Measurements from ENCODE around the gene RNPEP.

RNPEP gene

GRCh38 chr1:202023001-202023433, 40.6 kb downstream of the RNPEP start:
- H3K4me3 ChIP-seq (ENCODE audit: low read length, poor library complexity, severe bottlenecking), result no peak overlapping the region
- no peaks in the 10 kb centered on the region for H3K27me3 ChIP-seq (ENCODE audit: insufficient read depth, low read length, poor library complexity, severe bottlenecking)
- TF ChIP-seq CTCF (conservative IDR thresholded peaks at IDR 0.05; ENCODE audit: low read length), result no peak
- no peak for TF ChIP-seq EZH2phosphoT487 (IDR thresholded peaks at IDR 0.05; ENCODE audit: borderline replicate concordance)
- H3F3A ChIP-seq (ENCODE audit: low read depth), result no peaks in the 10 kb centered on the region
- H3K36me3 ChIP-seq (ENCODE audit: insufficient read depth, low read length), result no peaks in the 10 kb centered on the region
- H3K9ac ChIP-seq (ENCODE audit: low read depth, low read length, poor library complexity, severe bottlenecking), result no peak overlapping the region
- no peaks in the 10 kb centered on the region for H3K9me2 ChIP-seq (replicated peaks; ENCODE audit: low read depth, low read length)
- H3K79me2 ChIP-seq (ENCODE audit: insufficient read depth, low read length), result no peaks in the 10 kb centered on the region
- H4K20me1 ChIP-seq (ENCODE audit: insufficient read depth, low read length, poor library complexity, severe bottlenecking), result no peaks in the 10 kb centered on the region
- no peaks in the 10 kb centered on the region for H3K9me3 ChIP-seq (ENCODE audit: insufficient read depth, low read depth, low read length)
- no peaks in the 10 kb centered on the region for H3K4me1 ChIP-seq (ENCODE audit: insufficient read depth, low read length, poor library complexity, severe bottlenecking)
- no peak overlapping the region for H2AFZ ChIP-seq (ENCODE audit: low read length)
- no peak overlapping the region for H3K4me2 ChIP-seq (ENCODE audit: low read depth, low read length, poor library complexity, severe bottlenecking)

- Histone ChIP-seq H3K4me1 (ENCODE audit: insufficient read depth, low read length, poor library complexity, severe bottlenecking) (no peaks in the 10 kb centered on the region), H3F3A (ENCODE audit: low read depth) (no peaks in the 10 kb centered on the region), H2AFZ (ENCODE audit: low read length) (no peak overlapping the region), H3K4me3 (ENCODE audit: low read length, poor library complexity, severe bottlenecking) (no peak overlapping the region), H3K4me2 (ENCODE audit: low read depth, low read length, poor library complexity, severe bottlenecking) (no peak overlapping the region), H3K9me3 (ENCODE audit: insufficient read depth, low read depth, low read length) (no peaks in the 10 kb centered on the region), H4K20me1 (ENCODE audit: insufficient read depth, low read length, poor library complexity, severe bottlenecking) (no peaks in the 10 kb centered on the region), H3K27me3 (ENCODE audit: insufficient read depth, low read length, poor library complexity, severe bottlenecking) (no peaks in the 10 kb centered on the region), H3K36me3 (ENCODE audit: insufficient read depth, low read length) (no peaks in the 10 kb centered on the region), H3K9ac (ENCODE audit: low read depth, low read length, poor library complexity, severe bottlenecking) (no peak overlapping the region), H3K9me2 (replicated peaks; ENCODE audit: low read depth, low read length) (no peaks in the 10 kb centered on the region), H3K79me2 (ENCODE audit: insufficient read depth, low read length) (no peaks in the 10 kb centered on the region)
- TF ChIP-seq CTCF (conservative IDR thresholded peaks at IDR 0.05; ENCODE audit: low read length) (no peak), EZH2phosphoT487 (IDR thresholded peaks at IDR 0.05; ENCODE audit: borderline replicate concordance) (no peak)
Measured at GRCh38 chr1:202029171-202029665, 46.8 kb downstream of the RNPEP start.

- Histone ChIP-seq H3K79me2 (ENCODE audit: insufficient read depth, low read length) (no peaks in the 10 kb centered on the region), H3F3A (ENCODE audit: low read depth) (no peaks in the 10 kb centered on the region), H3K9ac (ENCODE audit: low read depth, low read length, poor library complexity, severe bottlenecking) (no peak overlapping the region), H3K4me3 (ENCODE audit: low read length, poor library complexity, severe bottlenecking) (no peak overlapping the region), H3K9me2 (replicated peaks; ENCODE audit: low read depth, low read length) (no peaks in the 10 kb centered on the region), H4K20me1 (ENCODE audit: insufficient read depth, low read length, poor library complexity, severe bottlenecking) (no peaks in the 10 kb centered on the region), H3K4me2 (ENCODE audit: low read depth, low read length, poor library complexity, severe bottlenecking) (no peak overlapping the region), H3K36me3 (ENCODE audit: insufficient read depth, low read length) (no peaks in the 10 kb centered on the region), H2AFZ (ENCODE audit: low read length) (no peak overlapping the region), H3K4me1 (ENCODE audit: insufficient read depth, low read length, poor library complexity, severe bottlenecking) (no peaks in the 10 kb centered on the region), H3K9me3 (ENCODE audit: insufficient read depth, low read depth, low read length) (no peaks in the 10 kb centered on the region), H3K27me3 (ENCODE audit: insufficient read depth, low read length, poor library complexity, severe bottlenecking) (no peaks in the 10 kb centered on the region)
- no peak for TF ChIP-seq EZH2phosphoT487 (IDR thresholded peaks at IDR 0.05; ENCODE audit: borderline replicate concordance)
- TF ChIP-seq CTCF (conservative IDR thresholded peaks at IDR 0.05; ENCODE audit: low read length), result no peak
Measured at GRCh38 chr1:202029727-202030126, 47.3 kb downstream of the RNPEP start.
